SK-N-SH treated with all-trans-retinoic acid at 6 μM for 48 hours (cell line): ENCODE data around the gene DOCK2.
"Not testable (repeated sequence)": the region's sequence is repeated elsewhere in the genome, so short reads cannot be mapped to it uniquely, and the experiment has no call there.

Source experiments
- ATAC-seq: fragments of 200-7000 bp; cut with Tn5 transposase; 3 replicates; pipeline ENCODE4 v1.9.1; 2020; ENCODE audit warnings: mild to moderate bottlenecking, moderate library complexity
- ARNTL ChIP-seq: fragments of 450-650 bp; formaldehyde crosslinking; IDR thresholded peaks from 2 replicates; pipeline ENCODE4 v1.5.0; 2020; ENCODE audit warnings: low read depth, mild to moderate bottlenecking, moderate library complexity, borderline replicate concordance
- BACH2 ChIP-seq: fragments of 250-450 bp; sonication (Bioruptor Pico); IDR thresholded peaks from 2 replicates; pipeline ENCODE4 v1.9.0; 2021; ENCODE audit warnings: mild to moderate bottlenecking, borderline replicate concordance
- CREB5 ChIP-seq: fragments of 250-450 bp; sonication (Bioruptor Pico); IDR thresholded peaks from 2 replicates; pipeline ENCODE4 v1.5.1; 2020; ENCODE audit warnings: low read depth, mild to moderate bottlenecking, moderate library complexity
- CSDC2 ChIP-seq: fragments of 250-450 bp; sonication (Bioruptor Pico); IDR thresholded peaks from 2 replicates; pipeline ENCODE4 v1.5.0; 2020; ENCODE audit warnings: mild to moderate bottlenecking, moderate library complexity
- CSRNP3 ChIP-seq: fragments of 250-450 bp; sonication (Bioruptor Pico); IDR thresholded peaks from 2 replicates; pipeline ENCODE4 v1.5.1; 2021; ENCODE audit warnings: mild to moderate bottlenecking, moderate library complexity
- GLIS3 ChIP-seq: fragments of 250-450 bp; sonication (Bioruptor Pico); IDR thresholded peaks from 2 replicates; pipeline ENCODE4 v1.5.0; 2020; ENCODE audit warnings: mild to moderate bottlenecking, moderate library complexity
- ISL1 ChIP-seq: fragments of 250-450 bp; sonication (Bioruptor Pico); IDR thresholded peaks from 2 replicates; pipeline ENCODE4 v2.1.2; 2022; ENCODE audit warnings: mild to moderate bottlenecking, moderate library complexity
- OSR1 ChIP-seq: fragments of 250-450 bp; sonication (Bioruptor Pico); IDR thresholded peaks from 2 replicates; pipeline ENCODE4 v1.8.0; 2022; ENCODE audit warnings: moderate library complexity, mild to moderate bottlenecking, inconsistent platforms
- PATZ1 ChIP-seq: fragments of 250-450 bp; sonication (Bioruptor Pico); IDR thresholded peaks from 2 replicates; pipeline ENCODE4 v1.8.0; 2020; ENCODE audit warnings: mild to moderate bottlenecking, moderate library complexity, borderline replicate concordance
- PPARA ChIP-seq: fragments of 250-450 bp; sonication (Bioruptor Pico); IDR thresholded peaks from 2 replicates; pipeline ENCODE4 v1.5.0; 2020; ENCODE audit warnings: mild to moderate bottlenecking, borderline replicate concordance
- RARB ChIP-seq: fragments of 250-450 bp; sonication (Bioruptor Pico); IDR thresholded peaks from 2 replicates; pipeline ENCODE4 v1.8.0; 2021; ENCODE audit warnings: mild to moderate bottlenecking, moderate library complexity
- SNAI2 ChIP-seq: fragments of 250-450 bp; sonication (Bioruptor Pico); IDR thresholded peaks from 2 replicates; pipeline ENCODE4 v1.5.0; 2020; ENCODE audit warnings: mild to moderate bottlenecking, moderate library complexity
- TCF4 ChIP-seq: fragments of 250-450 bp; sonication (Bioruptor Pico); IDR thresholded peaks from 2 replicates; pipeline ENCODE4 v1.8.0; 2021; ENCODE audit warnings: mild to moderate bottlenecking, moderate library complexity, borderline replicate concordance
- TOX ChIP-seq: fragments of 250-450 bp; sonication (Bioruptor Pico); IDR thresholded peaks from 2 replicates; pipeline ENCODE4 v1.8.0; 2021; ENCODE audit warnings: mild to moderate bottlenecking, moderate library complexity, borderline replicate concordance
- TSHZ2 ChIP-seq: fragments of 250-450 bp; sonication (Bioruptor Pico); IDR thresholded peaks from 2 replicates; pipeline ENCODE4 v1.5.0; 2020; ENCODE audit warnings: mild to moderate bottlenecking, moderate library complexity
- ZC3H10 ChIP-seq: fragments of 250-450 bp; sonication (Bioruptor Pico); IDR thresholded peaks from 2 replicates; pipeline ENCODE4 v1.5.1; 2021; ENCODE audit warnings: mild to moderate bottlenecking, moderate library complexity
- ZFP3 ChIP-seq: fragments of 250-450 bp; sonication (Bioruptor Pico); IDR thresholded peaks from 2 replicates; pipeline ENCODE4 v1.5.0; 2020; ENCODE audit warnings: mild to moderate bottlenecking, moderate library complexity
- ZFP30 ChIP-seq: fragments of 450-650 bp; formaldehyde crosslinking; IDR thresholded peaks from 2 replicates; pipeline ENCODE4 v1.5.0; 2022; ENCODE audit warnings: mild to moderate bottlenecking, moderate library complexity
- ZNF565 ChIP-seq: fragments of 450-650 bp; formaldehyde crosslinking; conservative IDR thresholded peaks from 2 replicates; pipeline ENCODE4 v1.5.0; 2020; ENCODE audit warnings: low read depth, mild to moderate bottlenecking, moderate library complexity
- ZNF70 ChIP-seq: fragments of 450-650 bp; formaldehyde crosslinking; IDR thresholded peaks from 2 replicates; pipeline ENCODE4 v1.5.0; 2020; ENCODE audit warnings: mild to moderate bottlenecking, moderate library complexity
- ZNF8 ChIP-seq: fragments of 450-650 bp; formaldehyde crosslinking; IDR thresholded peaks from 2 replicates; pipeline ENCODE4 v1.5.0; 2020; ENCODE audit warnings: mild to moderate bottlenecking, moderate library complexity

The DOCK2 gene

GRCh38 chr5:169609716-169610115 is 27.4 kb upstream of the DOCK2 start:
- ATAC-seq, result no peak
- no peak for TF ChIP-seq TOX (CRISPR knock-in tag)
- TF ChIP-seq ZFP30 (CRISPR knock-in tag), result no peak
- no peak for TF ChIP-seq TCF4 (CRISPR knock-in tag)
- no peak for TF ChIP-seq PATZ1
- no peak for TF ChIP-seq ARNTL (CRISPR knock-in tag)
- TF ChIP-seq ISL1 (CRISPR knock-in tag), result no peak
- TF ChIP-seq ZNF8 (CRISPR knock-in tag), result no peak
- no peak for TF ChIP-seq ZNF565
- no peak for TF ChIP-seq TSHZ2 (CRISPR knock-in tag)
- TF ChIP-seq ZFP3 (CRISPR knock-in tag), result no peak
- no peak for TF ChIP-seq CSDC2 (CRISPR knock-in tag)
- no peak for TF ChIP-seq ZNF70 (CRISPR knock-in tag)
- TF ChIP-seq PPARA (CRISPR knock-in tag), result no peak
- no peak for TF ChIP-seq BACH2 (CRISPR knock-in tag)
- TF ChIP-seq SNAI2 (CRISPR knock-in tag), result no peak
- TF ChIP-seq OSR1 (CRISPR knock-in tag), result no peak
- TF ChIP-seq GLIS3 (CRISPR knock-in tag), result no peak
- TF ChIP-seq CREB5 (CRISPR knock-in tag), result no peak

- TF ChIP-seq OSR1 (CRISPR knock-in tag), result no peak
- no peak for TF ChIP-seq CSRNP3
- no peak for TF ChIP-seq ARNTL (CRISPR knock-in tag)
- no peak for TF ChIP-seq PPARA (CRISPR knock-in tag)
- no peak for TF ChIP-seq CSDC2 (CRISPR knock-in tag)
- TF ChIP-seq ZC3H10 (CRISPR knock-in tag), result no peak
- no peak for ATAC-seq
Measured at GRCh38 chr5:169610606-169611005, 26.5 kb upstream of the DOCK2 start.

GRCh38 chr5:169615561-169615960 is 21.5 kb upstream of the DOCK2 start:
- ATAC-seq, result no peak
- no peak for TF ChIP-seq SNAI2 (CRISPR knock-in tag)

GRCh38 chr5:169624307-169624706 is 12.8 kb upstream of the DOCK2 start:
- not testable (repeated sequence) for ATAC-seq

GRCh38 chr5:169626779-169627178 is 10.3 kb upstream of the DOCK2 start:
- TF ChIP-seq RARB (CRISPR knock-in tag) (no peak), OSR1 (CRISPR knock-in tag) (0 out of 2 replicates have a peak, but pooled peaks have one; percentile 69), SNAI2 (CRISPR knock-in tag) (no peak), ZFP3 (CRISPR knock-in tag) (0 out of 2 replicates have a peak, but pooled peaks have one; percentile 42), ISL1 (CRISPR knock-in tag) (peak; percentile 45; the same call in 1 of the 2 replicates), CREB5 (CRISPR knock-in tag) (no peak), PATZ1 (no peak)
- ATAC-seq, result peak; percentile 95
